ENCODE measurements around the gene CAMK4.

GRCh38 chr5:111374380-111374779 is 150.2 kb downstream of the CAMK4 start:
- TF ChIP-seq CTCF (conservative IDR thresholded peaks at IDR 0.05; ENCODE audit: low read length): no peak
- no peak for TF ChIP-seq EZH2phosphoT487 (IDR thresholded peaks at IDR 0.05; ENCODE audit: borderline replicate concordance)
